Measurements from ENCODE around the gene GP1BA. TPM values are rescaled to one million over a fixed set of nuclear protein-coding genes. Genes with fewer than 3 reads are reported as not detected.
A peak's percentile ranks its signal among the peaks of the same experiment; 100 is the strongest.

The GP1BA gene
- total and polyA plus RNA-seq, 2 donors (not counting 1 experiment from before 2014, with no cell fraction given) = 0.06 TPM; not detected in 1

DNA sequence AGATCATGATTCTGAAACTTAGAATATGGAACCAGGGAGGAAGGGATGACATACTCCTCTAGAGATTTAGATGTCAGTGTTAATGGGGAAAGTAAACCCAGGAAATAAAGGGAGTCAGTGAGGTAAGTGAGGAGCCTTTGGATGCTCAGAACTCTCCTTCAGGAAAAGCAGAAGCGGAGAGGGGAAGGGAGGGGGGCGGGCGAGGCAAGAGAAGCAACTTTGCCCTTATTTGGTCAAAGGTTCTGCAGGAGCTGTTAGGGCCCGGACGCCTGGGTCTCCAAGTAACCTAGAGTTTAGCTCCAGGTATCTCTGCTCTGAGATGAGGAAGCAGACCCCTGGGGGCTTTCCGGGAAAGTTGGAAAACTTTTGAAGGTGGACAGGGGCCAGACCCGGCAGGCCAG is 14.9 kb downstream of the GP1BA start:
- intact Hi-C loops (cut with micrococcal nuclease) = loop anchor here (5.0 to 10.0 kb wide), 5 partner anchors 70 to 985 kb away; partner anchors contain the start of genes ATP2A3, MED11 and ZNF594
- peak overlapping the region; percentile 98 for H3K4me3 Mint-ChIP-seq
- Histone ChIP-seq H2AFZ (ENCODE audit: insufficient read depth, low read depth, low read length, poor library complexity, severe bottlenecking) (no peak overlapping the region), H3K4me3 (ENCODE audit: control extremely low read depth in 1 of 5, extremely low read depth in 1 of 5, insufficient read depth in 1 of 5, low read depth in 2 of 5, low read length in 4 of 5) (peak overlapping the region; percentile 67 to 99 (median 99)), H3K4me2 (replicated peaks; ENCODE audit: low read depth, low read length, poor library complexity, severe bottlenecking) (peak overlapping the region; percentile 98), H3K4me1 (ENCODE audit: control insufficient read depth in 2 of 2, insufficient read depth in 2 of 2, low read length in 2 of 2) (peaks cover 56 to 64% of the 10 kb centered on the region in 2 donors), H3K79me2 (ENCODE audit: control insufficient read depth, insufficient read depth, low read length) (peaks cover 62% of the 10 kb centered on the region), H3K36me3 (replicated peaks in 1 of 2; ENCODE audit: control extremely low read depth in 1 of 2, control insufficient read depth in 1 of 2, extremely low read depth in 1 of 2, insufficient read depth in 2 of 2, low read length in 1 of 2) (peaks cover 0 to 44% of the 10 kb centered on the region in 2 experiments), H3K27ac (ENCODE audit: low read length in 2 of 2) (peak overlapping the region; percentile 93 to 94), H3K27me3 (replicated peaks in 1 of 4; ENCODE audit: control extremely low read depth in 1 of 4, control insufficient read depth in 3 of 4, insufficient read depth in 4 of 4, low read length in 3 of 4) (no peaks in the 10 kb centered on the region), H3K9ac (ENCODE audit: low read length) (peak overlapping the region; percentile 97), H4K20me1 (ENCODE audit: control insufficient read depth, insufficient read depth, low read length, poor library complexity, severe bottlenecking) (peaks cover 43% of the 10 kb centered on the region), H3K9me3 (ENCODE audit: control extremely low read depth in 1 of 3, control insufficient read depth in 2 of 3, insufficient read depth in 1 of 3, low read length in 2 of 3) (no peaks in the 10 kb centered on the region)
- peak overlapping the region; percentile 94 for H3K27ac Mint-ChIP-seq
- DNase-seq (peak; percentile 51), ATAC-seq (ENCODE audit: low read depth) (no peak)
- POLR2A ChIA-PET = interaction anchor here (0.6 to 4.9 kb wide), 6 partner anchors 9 to 980 kb away, joined by 3 to 81 read pairs (median 5); partner anchors contain the start of genes INCA1, KIF1C and SPAG7
- peaks cover 64% of the 10 kb centered on the region for H3K4me1 Mint-ChIP-seq
- CTCF ChIA-PET = interaction anchor here (1.3 to 1.7 kb wide), 3 partner anchors 12 to 51 kb away, joined by 3 to 4 read pairs (median 4); partner anchors contain the start of genes CHRNE, INCA1 and KIF1C
- 0% methylated on average over 4 of the region's 7 CpGs for WGBS (ENCODE audit: insufficient coverage)
- H3K27me3 Mint-ChIP-seq = no peaks in the 10 kb centered on the region
- no peaks in the 10 kb centered on the region for H3K9me3 Mint-ChIP-seq (ENCODE audit: insufficient read depth)
- no peak for TF ChIP-seq EZH2 (IDR thresholded peaks at IDR 0.05; ENCODE audit: borderline replicate concordance, insufficient read depth, low read depth, low read length, poor library complexity, severe bottlenecking)
- TF ChIP-seq, protein P1, sequence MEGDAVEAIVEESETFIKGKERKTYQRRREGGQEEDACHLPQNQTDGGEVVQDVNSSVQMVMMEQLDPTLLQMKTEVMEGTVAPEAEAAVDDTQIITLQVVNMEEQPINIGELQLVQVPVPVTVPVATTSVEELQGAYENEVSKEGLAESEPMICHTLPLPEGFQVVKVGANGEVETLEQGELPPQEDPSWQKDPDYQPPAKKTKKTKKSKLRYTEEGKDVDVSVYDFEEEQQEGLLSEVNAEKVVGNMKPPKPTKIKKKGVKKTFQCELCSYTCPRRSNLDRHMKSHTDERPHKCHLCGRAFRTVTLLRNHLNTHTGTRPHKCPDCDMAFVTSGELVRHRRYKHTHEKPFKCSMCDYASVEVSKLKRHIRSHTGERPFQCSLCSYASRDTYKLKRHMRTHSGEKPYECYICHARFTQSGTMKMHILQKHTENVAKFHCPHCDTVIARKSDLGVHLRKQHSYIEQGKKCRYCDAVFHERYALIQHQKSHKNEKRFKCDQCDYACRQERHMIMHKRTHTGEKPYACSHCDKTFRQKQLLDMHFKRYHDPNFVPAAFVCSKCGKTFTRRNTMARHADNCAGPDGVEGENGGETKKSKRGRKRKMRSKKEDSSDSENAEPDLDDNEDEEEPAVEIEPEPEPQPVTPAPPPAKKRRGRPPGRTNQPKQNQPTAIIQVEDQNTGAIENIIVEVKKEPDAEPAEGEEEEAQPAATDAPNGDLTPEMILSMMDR (IDR thresholded peaks at IDR 0.05) = no peak

Data from B cell (primary cell).